ENCODE measurements around the gene PAQR9.

Gene PAQR9

GRCh38 chr3:142943870-142944269 lies 19.6 kb downstream of the PAQR9 start:
- Histone ChIP-seq H2AFZ (ENCODE audit: low read length) (no peak overlapping the region), H3K9me3 (ENCODE audit: low read length) (no peaks in the 10 kb centered on the region), H3K27me3 (ENCODE audit: insufficient read depth, low read length) (peaks cover 17% of the 10 kb centered on the region), H4K20me1 (ENCODE audit: insufficient read depth, low read length) (no peaks in the 10 kb centered on the region), H3K9ac (ENCODE audit: low read length) (no peak overlapping the region), H3K79me2 (ENCODE audit: insufficient read depth, low read length) (no peaks in the 10 kb centered on the region), H3K4me3 (ENCODE audit: low read depth, low read length, poor library complexity, severe bottlenecking) (no peak overlapping the region), H3K36me3 (ENCODE audit: insufficient read depth, low read length) (no peaks in the 10 kb centered on the region), H3K4me2 (ENCODE audit: low read length) (no peak overlapping the region), H3K27ac (ENCODE audit: low read depth, low read length, poor library complexity, severe bottlenecking) (no peak overlapping the region), H3K4me1 (ENCODE audit: insufficient read depth, low read length, severe bottlenecking) (no peaks in the 10 kb centered on the region), H3F3A (ENCODE audit: insufficient read depth, low read length) (no peaks in the 10 kb centered on the region), H3K9me2 (ENCODE audit: low read depth, low read length) (no peaks in the 10 kb centered on the region)
- no peak for TF ChIP-seq EZH2 (IDR thresholded peaks at IDR 0.05; ENCODE audit: borderline replicate concordance, low read length)
- TF ChIP-seq CTCF (IDR thresholded peaks at IDR 0.05; ENCODE audit: low read length), result no peak

GRCh38 chr3:142943349-142943748 lies 20.1 kb downstream of the PAQR9 start:
- no peaks in the 10 kb centered on the region for H3K9me2 ChIP-seq (ENCODE audit: low read depth, low read length)
- no peak overlapping the region for H3K4me2 ChIP-seq (ENCODE audit: low read length)
- no peaks in the 10 kb centered on the region for H3K79me2 ChIP-seq (ENCODE audit: insufficient read depth, low read length)
- no peaks in the 10 kb centered on the region for H4K20me1 ChIP-seq (ENCODE audit: insufficient read depth, low read length)
- H3K27me3 ChIP-seq (ENCODE audit: insufficient read depth, low read length), result peaks cover 17% of the 10 kb centered on the region
- H3K4me3 ChIP-seq (ENCODE audit: low read depth, low read length, poor library complexity, severe bottlenecking), result no peak overlapping the region
- no peak for TF ChIP-seq EZH2 (IDR thresholded peaks at IDR 0.05; ENCODE audit: borderline replicate concordance, low read length)
- TF ChIP-seq CTCF (IDR thresholded peaks at IDR 0.05; ENCODE audit: low read length), result no peak
- H3K9ac ChIP-seq (ENCODE audit: low read length), result no peak overlapping the region
- H3K4me1 ChIP-seq (ENCODE audit: insufficient read depth, low read length, severe bottlenecking), result no peaks in the 10 kb centered on the region
- H3F3A ChIP-seq (ENCODE audit: insufficient read depth, low read length), result no peaks in the 10 kb centered on the region
- no peak overlapping the region for H2AFZ ChIP-seq (ENCODE audit: low read length)
- no peaks in the 10 kb centered on the region for H3K36me3 ChIP-seq (ENCODE audit: insufficient read depth, low read length)
- no peaks in the 10 kb centered on the region for H3K9me3 ChIP-seq (ENCODE audit: low read length)
- no peak overlapping the region for H3K27ac ChIP-seq (ENCODE audit: low read depth, low read length, poor library complexity, severe bottlenecking)

- TF ChIP-seq EZH2 (IDR thresholded peaks at IDR 0.05; ENCODE audit: borderline replicate concordance, low read length), result no peak
- TF ChIP-seq CTCF (IDR thresholded peaks at IDR 0.05; ENCODE audit: low read length), result no peak
- no peak overlapping the region for H3K4me2 ChIP-seq (ENCODE audit: low read length)
- no peak overlapping the region for H2AFZ ChIP-seq (ENCODE audit: low read length)
- H3K9me2 ChIP-seq (ENCODE audit: low read depth, low read length), result no peaks in the 10 kb centered on the region
- H3K4me3 ChIP-seq (ENCODE audit: low read depth, low read length, poor library complexity, severe bottlenecking), result no peak overlapping the region
- no peaks in the 10 kb centered on the region for H3K9me3 ChIP-seq (ENCODE audit: low read length)
- no peak overlapping the region for H3K27ac ChIP-seq (ENCODE audit: low read depth, low read length, poor library complexity, severe bottlenecking)
- no peak overlapping the region for H3K9ac ChIP-seq (ENCODE audit: low read length)
- H3K36me3 ChIP-seq (ENCODE audit: insufficient read depth, low read length), result no peaks in the 10 kb centered on the region
- peaks cover 12% of the 10 kb centered on the region for H3K27me3 ChIP-seq (ENCODE audit: insufficient read depth, low read length)
- no peaks in the 10 kb centered on the region for H3F3A ChIP-seq (ENCODE audit: insufficient read depth, low read length)
- H3K4me1 ChIP-seq (ENCODE audit: insufficient read depth, low read length, severe bottlenecking), result no peaks in the 10 kb centered on the region
- no peaks in the 10 kb centered on the region for H4K20me1 ChIP-seq (ENCODE audit: insufficient read depth, low read length)
- H3K79me2 ChIP-seq (ENCODE audit: insufficient read depth, low read length), result no peaks in the 10 kb centered on the region
Observed at GRCh38 chr3:142941373-142942123, 21.9 kb downstream of the PAQR9 start.
